GM18951 (cell line): ENCODE data around the gene FHAD1.

ENCODE experiments used
- POLR2A ChIP-seq: IDR thresholded peaks from 4 replicates; pipeline ENCODE4 v1.6.1; 2011; ENCODE audit warnings: mild to moderate bottlenecking; ENCODE audit not compliant: insufficient read length, insufficient read depth; ENCODE audit errors: extremely low read depth
- in situ Hi-C: fragments of 300-500 bp; cut with MboI; formaldehyde crosslinking; loops from one replicate; pipeline ENCODE4 v1.12.0; 2022; ENCODE audit warnings: low sequenced_read_pairs, mixed read lengths, inconsistent platforms; ENCODE audit not compliant: unreplicated experiment

Gene FHAD1

GRCh38 chr1:15391366-15391765, 144.3 kb downstream of the FHAD1 start:
- in situ Hi-C loops = no loop called here
- no peak for TF ChIP-seq POLR2A

GRCh38 chr1:15393475-15394257, 146.6 kb downstream of the FHAD1 start:
- no peak for TF ChIP-seq POLR2A
- in situ Hi-C loops = no loop called here

GRCh38 chr1:15394258-15394690, 147.3 kb downstream of the FHAD1 start:
- in situ Hi-C loops = no loop called here
- no peak for TF ChIP-seq POLR2A

GRCh38 chr1:15397236-15397635, 150.2 kb downstream of the FHAD1 start:
- in situ Hi-C loops = no loop called here
- TF ChIP-seq POLR2A = no peak

- in situ Hi-C loops = no loop called here
- no peak for TF ChIP-seq POLR2A
Measured at GRCh38 chr1:15399710-15400109, 152.7 kb downstream of the FHAD1 start.

- TF ChIP-seq POLR2A = no peak
- in situ Hi-C loops = no loop called here
Measured at GRCh38 chr1:15400627-15401026, 153.6 kb downstream of the FHAD1 start.

- in situ Hi-C loops = no loop called here
- TF ChIP-seq POLR2A = no peak
Measured at GRCh38 chr1:15401391-15402055, 154.5 kb downstream of the FHAD1 start.

- no peak for TF ChIP-seq POLR2A
- in situ Hi-C loops = no loop called here
Measured at GRCh38 chr1:15402809-15403450, 155.9 kb downstream of the FHAD1 start.

GRCh38 chr1:15403962-15404580, 157.0 kb downstream of the FHAD1 start:
- no peak for TF ChIP-seq POLR2A
- in situ Hi-C loops = no loop called here

- in situ Hi-C loops = no loop called here
- no peak for TF ChIP-seq POLR2A
Measured at GRCh38 chr1:15405106-15405850, 158.3 kb downstream of the FHAD1 start.

GRCh38 chr1:15406614-15407559, 159.9 kb downstream of the FHAD1 start:
- no peak for TF ChIP-seq POLR2A

GRCh38 chr1:15407580-15407979, 160.6 kb downstream of the FHAD1 start:
- in situ Hi-C loops = no loop called here
- no peak for TF ChIP-seq POLR2A

More at GRCh38 chr1:15406614-15407559, 159.9 kb downstream of the FHAD1 start:
- in situ Hi-C loops = no loop called here

GRCh38 chr1:15408890-15409387, 161.9 kb downstream of the FHAD1 start:
- in situ Hi-C loops = no loop called here
- no peak for TF ChIP-seq POLR2A
